Measurements from ENCODE around the gene TOMM20L.
"Not testable (repeated sequence)": the region's sequence is repeated elsewhere in the genome, so short reads cannot be mapped to it uniquely, and the experiment has no call there.

TOMM20L gene

DNA sequence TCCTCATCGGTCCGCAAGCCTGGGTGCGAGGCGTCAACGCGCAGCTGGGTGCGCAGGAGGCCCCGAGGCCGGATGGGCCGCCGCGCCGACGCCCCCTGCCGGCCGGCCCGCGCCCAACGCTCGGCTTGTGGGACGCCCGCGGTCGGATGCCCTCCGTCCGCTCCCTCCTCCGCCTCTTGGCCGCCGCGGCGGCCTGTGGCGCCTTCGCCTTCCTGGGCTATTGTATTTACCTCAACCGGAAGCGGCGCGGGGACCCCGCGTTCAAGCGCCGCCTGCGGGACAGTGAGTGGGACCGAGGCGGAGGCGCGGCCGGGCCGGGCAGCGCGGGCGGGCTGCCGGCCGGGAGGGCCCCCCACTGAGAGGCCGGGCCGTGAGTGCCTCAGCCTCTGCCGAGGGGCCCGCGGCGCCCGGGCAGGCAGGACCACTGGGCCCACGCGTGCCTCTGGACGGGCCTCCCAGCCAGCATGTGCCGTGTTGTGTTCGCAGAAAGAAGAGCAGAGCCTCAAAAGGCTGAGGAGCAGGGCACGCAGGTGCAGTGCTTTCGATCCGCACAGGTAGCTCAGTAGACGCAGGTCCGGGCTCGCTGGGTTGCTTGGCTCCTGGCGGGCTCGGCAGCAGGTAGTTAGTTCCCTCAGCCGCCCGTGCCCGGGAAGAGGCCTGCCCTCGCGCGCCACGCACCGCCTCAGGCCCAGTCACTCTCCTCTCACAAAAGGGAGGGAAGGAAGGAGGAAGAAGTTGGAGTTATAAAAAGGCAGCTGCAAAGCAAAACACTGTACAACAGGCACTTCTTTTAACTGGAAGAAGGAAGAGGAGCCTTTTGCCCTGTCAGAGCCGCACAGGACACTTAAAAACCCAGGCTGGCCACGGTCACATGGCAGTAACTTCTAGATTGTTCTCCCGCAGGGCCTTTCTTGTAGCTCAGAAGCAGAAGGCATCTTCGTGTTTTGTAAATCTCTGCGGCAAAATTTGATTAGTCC, at the start of gene TOMM20L:
TSS of gene TOMM20L (plus strand) at position 119 of the 977 bp plus-strand sequence. CDS start at position 147, 28 bp downstream.
- Histone ChIP-seq H3K79me2 (ENCODE audit: low read length) (no peaks in the 10 kb centered on the region), H3K4me1 (ENCODE audit: low read length) (peaks cover 10% of the 10 kb centered on the region), H3K36me3 (replicated peaks; ENCODE audit: low read depth, low read length) (peaks cover 2% of the 10 kb centered on the region), H3K4me3 (ENCODE audit: low read length) (peak within 1 kb of the TSS; percentile 70), H3K4me2 (ENCODE audit: low read length) (peak within 1 kb of the TSS; percentile 75), H3K27ac (ENCODE audit: low read length) (no peak within 1 kb of the TSS), H3K9me3 (ENCODE audit: insufficient read depth, low read length) (no peaks in the 10 kb centered on the region), H3K9ac (ENCODE audit: low read length) (peak within 1 kb of the TSS; percentile 63), H3K27me3 (ENCODE audit: low read depth, low read length) (no peaks in the 10 kb centered on the region), H4K20me1 (ENCODE audit: insufficient read depth, low read length) (no peaks in the 10 kb centered on the region), H2AFZ (ENCODE audit: low read depth, low read length) (peak within 1 kb of the TSS; percentile 91)
- TF ChIP-seq, protein P1, sequence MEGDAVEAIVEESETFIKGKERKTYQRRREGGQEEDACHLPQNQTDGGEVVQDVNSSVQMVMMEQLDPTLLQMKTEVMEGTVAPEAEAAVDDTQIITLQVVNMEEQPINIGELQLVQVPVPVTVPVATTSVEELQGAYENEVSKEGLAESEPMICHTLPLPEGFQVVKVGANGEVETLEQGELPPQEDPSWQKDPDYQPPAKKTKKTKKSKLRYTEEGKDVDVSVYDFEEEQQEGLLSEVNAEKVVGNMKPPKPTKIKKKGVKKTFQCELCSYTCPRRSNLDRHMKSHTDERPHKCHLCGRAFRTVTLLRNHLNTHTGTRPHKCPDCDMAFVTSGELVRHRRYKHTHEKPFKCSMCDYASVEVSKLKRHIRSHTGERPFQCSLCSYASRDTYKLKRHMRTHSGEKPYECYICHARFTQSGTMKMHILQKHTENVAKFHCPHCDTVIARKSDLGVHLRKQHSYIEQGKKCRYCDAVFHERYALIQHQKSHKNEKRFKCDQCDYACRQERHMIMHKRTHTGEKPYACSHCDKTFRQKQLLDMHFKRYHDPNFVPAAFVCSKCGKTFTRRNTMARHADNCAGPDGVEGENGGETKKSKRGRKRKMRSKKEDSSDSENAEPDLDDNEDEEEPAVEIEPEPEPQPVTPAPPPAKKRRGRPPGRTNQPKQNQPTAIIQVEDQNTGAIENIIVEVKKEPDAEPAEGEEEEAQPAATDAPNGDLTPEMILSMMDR (IDR thresholded peaks at IDR 0.05; ENCODE audit: low read depth, low read length) = peak; percentile 77
- no peak for TF ChIP-seq EZH2phosphoT487 (IDR thresholded peaks at IDR 0.05; ENCODE audit: low read depth)

DNA sequence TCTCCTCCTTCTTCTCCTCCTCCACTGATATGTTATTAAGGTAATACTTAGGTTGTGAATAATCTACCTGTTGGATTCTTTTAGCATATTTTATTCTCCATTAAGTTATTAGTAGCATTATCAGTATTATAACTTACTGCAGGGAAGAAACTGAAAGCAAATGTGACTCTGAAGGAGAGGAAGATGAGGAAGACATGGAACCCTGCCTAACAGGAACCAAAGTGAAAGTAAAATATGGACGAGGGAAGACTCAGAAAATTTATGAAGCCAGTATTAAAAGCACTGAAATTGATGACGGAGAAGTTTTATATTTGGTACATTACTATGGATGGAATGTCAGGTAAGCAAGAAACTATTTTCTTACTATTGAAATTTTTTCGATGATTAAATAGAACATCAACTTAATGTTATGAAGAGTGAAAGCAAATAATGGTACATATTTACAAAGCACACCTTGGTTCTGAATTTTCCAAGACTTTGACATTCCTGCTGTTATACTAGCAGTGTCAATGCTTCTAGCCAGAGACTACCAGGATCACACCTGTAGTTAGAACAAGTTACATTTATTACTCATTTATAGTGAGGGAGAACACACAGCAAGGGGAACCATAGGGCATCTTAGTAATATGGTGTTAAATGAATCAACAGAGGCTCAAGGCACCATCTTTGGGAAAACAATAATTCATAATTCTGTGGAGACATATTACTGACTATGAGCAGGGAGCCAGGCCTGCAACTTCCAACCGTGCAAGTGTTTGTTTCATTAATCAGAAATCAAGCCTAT, 42.0 kb upstream of the TOMM20L start:
- H3K27ac ChIP-seq (ENCODE audit: low read length) = no peak overlapping the region
- no peak overlapping the region for H3K4me3 ChIP-seq (ENCODE audit: low read length)
- H3K36me3 ChIP-seq (replicated peaks; ENCODE audit: low read depth, low read length) = peaks cover 18% of the 10 kb centered on the region
- no peaks in the 10 kb centered on the region for H4K20me1 ChIP-seq (ENCODE audit: insufficient read depth, low read length)
- H3K79me2 ChIP-seq (ENCODE audit: low read length) = no peaks in the 10 kb centered on the region
- no peak overlapping the region for H3K9ac ChIP-seq (ENCODE audit: low read length)
- TF ChIP-seq, protein P1 (IDR thresholded peaks at IDR 0.05; ENCODE audit: low read depth, low read length) = no peak
- no peak for TF ChIP-seq EZH2phosphoT487 (IDR thresholded peaks at IDR 0.05; ENCODE audit: low read depth)
- no peak overlapping the region for H3K4me2 ChIP-seq (ENCODE audit: low read length)
- H3K27me3 ChIP-seq (ENCODE audit: low read depth, low read length) = no peaks in the 10 kb centered on the region
- no peaks in the 10 kb centered on the region; the same call in 1 of the 2 replicates for H3K4me1 ChIP-seq (ENCODE audit: low read length)
- H3K9me3 ChIP-seq (ENCODE audit: insufficient read depth, low read length) = no peaks in the 10 kb centered on the region
- no peak overlapping the region for H2AFZ ChIP-seq (ENCODE audit: low read depth, low read length)

DNA sequence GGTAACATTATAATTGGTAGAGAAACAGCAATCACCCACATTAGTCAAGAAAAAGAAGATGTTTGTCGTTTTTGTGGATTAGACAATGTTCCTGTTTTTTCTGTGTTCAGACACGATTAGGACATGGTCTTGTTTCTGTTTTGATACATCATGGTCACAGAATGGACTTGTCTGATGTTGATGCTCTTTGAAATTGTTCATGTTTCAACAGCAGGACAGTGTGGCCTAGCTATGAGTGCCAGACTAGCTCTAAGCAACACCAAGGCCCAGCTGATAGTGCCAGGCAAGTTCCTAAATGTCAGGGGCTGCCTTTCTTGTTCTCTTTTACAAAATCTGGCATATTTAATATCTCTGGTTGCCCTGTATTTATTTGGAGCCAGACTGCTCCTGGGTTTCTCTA, 40.9 kb upstream of the TOMM20L start:
- Histone ChIP-seq H3K27me3 (ENCODE audit: low read depth, low read length) (no peaks in the 10 kb centered on the region), H3K36me3 (replicated peaks; ENCODE audit: low read depth, low read length) (peaks cover 18% of the 10 kb centered on the region), H3K9me3 (ENCODE audit: insufficient read depth, low read length) (no peaks in the 10 kb centered on the region), H3K9ac (ENCODE audit: low read length) (no peak overlapping the region), H3K4me1 (ENCODE audit: low read length) (no peaks in the 10 kb centered on the region; the same call in 1 of the 2 replicates), H3K79me2 (ENCODE audit: low read length) (no peaks in the 10 kb centered on the region), H3K4me2 (ENCODE audit: low read length) (no peak overlapping the region), H3K4me3 (ENCODE audit: low read length) (no peak overlapping the region), H4K20me1 (ENCODE audit: insufficient read depth, low read length) (no peaks in the 10 kb centered on the region), H2AFZ (ENCODE audit: low read depth, low read length) (no peak overlapping the region), H3K27ac (ENCODE audit: low read length) (no peak overlapping the region)
- TF ChIP-seq, protein P1 (IDR thresholded peaks at IDR 0.05; ENCODE audit: low read depth, low read length) = no peak
- no peak for TF ChIP-seq EZH2phosphoT487 (IDR thresholded peaks at IDR 0.05; ENCODE audit: low read depth)

DNA sequence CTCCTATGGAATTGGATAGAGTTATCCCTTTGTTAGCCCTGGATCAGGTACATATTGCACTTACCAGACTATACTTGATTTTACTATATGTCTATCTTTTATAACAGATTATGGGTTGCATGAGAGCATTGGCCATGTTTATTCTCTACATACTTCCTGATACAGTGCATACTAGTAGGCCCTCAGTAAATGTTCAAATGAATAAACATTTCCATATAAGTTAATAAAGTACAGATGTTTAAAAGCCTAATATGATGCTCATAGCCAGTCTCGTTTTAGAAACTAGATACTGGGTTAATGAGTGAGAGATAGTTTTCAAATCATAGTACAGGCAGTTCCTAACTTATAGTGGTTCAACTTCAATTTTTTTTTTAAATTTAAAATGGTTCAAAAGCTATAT, 39.5 kb upstream of the TOMM20L start:
- no peaks in the 10 kb centered on the region for H4K20me1 ChIP-seq (ENCODE audit: insufficient read depth, low read length)
- no peak overlapping the region for H2AFZ ChIP-seq (ENCODE audit: low read depth, low read length)
- H3K27me3 ChIP-seq (ENCODE audit: low read depth, low read length) = no peaks in the 10 kb centered on the region
- no peak overlapping the region for H3K4me2 ChIP-seq (ENCODE audit: low read length)
- H3K9me3 ChIP-seq (ENCODE audit: insufficient read depth, low read length) = no peaks in the 10 kb centered on the region
- H3K4me3 ChIP-seq (ENCODE audit: low read length) = no peak overlapping the region
- H3K79me2 ChIP-seq (ENCODE audit: low read length) = no peaks in the 10 kb centered on the region
- H3K27ac ChIP-seq (ENCODE audit: low read length) = no peak overlapping the region
- peaks cover 17% of the 10 kb centered on the region for H3K36me3 ChIP-seq (replicated peaks; ENCODE audit: low read depth, low read length)
- no peak for TF ChIP-seq EZH2phosphoT487 (IDR thresholded peaks at IDR 0.05; ENCODE audit: low read depth)
- TF ChIP-seq, protein P1 (IDR thresholded peaks at IDR 0.05; ENCODE audit: low read depth, low read length) = no peak
- H3K4me1 ChIP-seq (ENCODE audit: low read length) = no peaks in the 10 kb centered on the region; the same call in 1 of the 2 replicates
- no peak overlapping the region for H3K9ac ChIP-seq (ENCODE audit: low read length)

DNA sequence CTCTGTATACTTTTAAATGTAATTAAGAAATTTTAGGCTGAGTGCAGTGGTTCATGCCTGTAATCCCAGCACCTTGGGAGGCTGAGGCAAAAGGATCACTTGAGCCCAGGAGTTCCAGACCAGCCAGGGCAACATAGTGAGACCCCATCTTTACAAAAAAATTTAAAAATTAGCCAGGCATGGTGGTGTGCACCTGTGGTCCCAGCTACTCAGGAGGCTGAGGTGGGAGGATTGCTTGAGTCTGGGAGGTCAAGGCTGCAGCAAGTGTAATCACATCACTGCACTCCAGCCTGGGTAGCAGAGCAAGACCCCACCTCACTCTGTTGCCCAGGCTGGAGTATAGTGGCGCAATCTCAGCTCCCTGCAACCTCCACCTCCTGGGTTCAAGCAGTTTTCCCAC, 33.5 kb upstream of the TOMM20L start:
- not testable (repeated sequence) for H3K4me3 ChIP-seq (ENCODE audit: low read length); H3K9ac ChIP-seq (ENCODE audit: low read length); H3K27ac ChIP-seq (ENCODE audit: low read length); H4K20me1 ChIP-seq (ENCODE audit: insufficient read depth, low read length); H3K27me3 ChIP-seq (ENCODE audit: low read depth, low read length); H3K4me2 ChIP-seq (ENCODE audit: low read length); H3K9me3 ChIP-seq (ENCODE audit: insufficient read depth, low read length); H3K4me1 ChIP-seq (ENCODE audit: low read length); H3K79me2 ChIP-seq (ENCODE audit: low read length); H2AFZ ChIP-seq (ENCODE audit: low read depth, low read length)
- H3K36me3 ChIP-seq (replicated peaks; ENCODE audit: low read depth, low read length) = peaks cover 17% of the 10 kb centered on the region
